GM19455 (cell line): ENCODE results near the gene POLA2.
"Not testable (repeated sequence)": the region's sequence is repeated elsewhere in the genome, so short reads cannot be mapped to it uniquely, and the experiment has no call there.

ENCODE experiments used
- ATAC-seq: cut with Tn5 transposase; IDR thresholded peaks from one replicate; pipeline ENCODE4 v1.9.1; 2021; ENCODE audit not compliant: unreplicated experiment

The POLA2 gene

DNA sequence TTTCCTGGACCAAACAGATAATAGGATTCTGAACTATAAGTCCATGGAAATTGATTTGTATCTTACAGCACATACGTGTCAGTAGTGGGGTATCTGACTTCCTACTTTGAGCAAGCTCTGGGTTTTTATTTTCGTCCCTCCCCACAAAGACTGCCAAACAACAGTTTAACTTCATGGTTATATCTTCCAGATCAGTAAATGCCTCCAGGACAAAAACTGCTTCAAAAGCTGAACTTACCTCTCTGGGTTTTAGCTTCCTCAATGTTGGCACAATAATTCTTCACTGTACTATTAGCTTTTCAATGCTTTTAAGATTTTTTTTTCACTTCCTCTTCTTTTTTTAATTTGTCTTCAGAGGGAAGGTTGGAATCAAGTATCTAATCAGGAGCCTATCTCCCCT is 67.7 kb downstream of the POLA2 start:
- no peak for ATAC-seq

DNA sequence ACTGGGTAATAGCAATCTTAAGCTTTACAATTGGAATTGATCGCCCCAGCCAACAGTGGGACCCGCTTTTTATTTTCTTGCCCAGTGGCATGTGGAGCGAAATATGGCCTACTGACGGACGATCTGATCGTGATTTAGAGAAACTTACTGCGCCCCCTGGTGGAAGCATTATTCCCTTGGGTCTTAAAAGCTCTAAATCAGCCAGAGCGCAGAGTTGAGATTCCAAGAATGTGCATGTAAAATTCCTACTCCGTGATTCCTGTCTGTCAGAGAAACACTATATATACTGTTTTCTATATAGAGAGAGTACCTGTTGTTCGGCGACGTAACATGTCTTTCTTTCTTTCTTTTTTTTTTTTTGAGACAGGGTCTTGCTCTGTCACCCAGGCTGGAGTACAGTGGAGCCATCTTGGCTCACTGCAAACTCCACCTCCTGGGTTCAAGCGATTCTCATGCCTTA is 68.2 kb downstream of the POLA2 start:
- ATAC-seq = no peak

DNA sequence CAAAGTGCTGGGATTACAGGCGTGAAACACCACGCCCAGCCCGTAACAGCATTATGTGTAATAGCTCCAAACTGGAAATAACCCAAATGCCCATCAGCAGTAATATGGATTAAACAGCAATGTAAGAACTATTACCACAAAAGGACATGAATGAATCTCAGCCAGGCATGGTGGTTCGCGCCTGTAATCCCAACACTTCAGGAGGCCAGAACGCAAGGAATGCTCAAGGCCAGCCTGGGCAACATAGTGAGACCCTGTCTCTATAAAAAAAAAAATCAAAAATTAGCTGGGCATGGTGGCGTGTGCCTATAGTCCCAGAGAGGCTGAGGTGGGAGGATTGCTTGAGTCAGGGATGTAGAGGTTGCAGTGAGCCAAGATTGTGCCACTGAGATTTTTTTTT is 68.8 kb downstream of the POLA2 start:
- no peak for ATAC-seq

DNA sequence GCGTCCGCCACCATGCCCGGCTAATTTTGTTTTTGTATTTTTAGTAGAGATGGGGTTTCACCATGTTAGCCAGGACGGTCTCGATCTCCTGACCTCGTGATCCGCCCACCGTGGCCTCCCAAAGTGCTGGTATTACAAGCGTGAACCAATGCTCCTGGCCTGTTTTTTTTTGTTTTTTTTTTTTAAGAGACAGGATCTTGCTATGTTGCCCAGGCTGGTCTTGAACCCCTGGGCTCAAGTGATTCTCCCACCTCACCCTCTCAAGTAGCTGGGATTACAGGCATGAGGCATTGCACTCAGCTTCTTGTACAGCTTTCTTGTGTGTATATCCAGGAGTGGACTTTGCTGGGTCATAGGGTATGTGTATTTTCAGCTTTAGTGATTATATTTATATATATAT is 70.8 kb downstream of the POLA2 start:
- not testable (repeated sequence) for ATAC-seq

DNA sequence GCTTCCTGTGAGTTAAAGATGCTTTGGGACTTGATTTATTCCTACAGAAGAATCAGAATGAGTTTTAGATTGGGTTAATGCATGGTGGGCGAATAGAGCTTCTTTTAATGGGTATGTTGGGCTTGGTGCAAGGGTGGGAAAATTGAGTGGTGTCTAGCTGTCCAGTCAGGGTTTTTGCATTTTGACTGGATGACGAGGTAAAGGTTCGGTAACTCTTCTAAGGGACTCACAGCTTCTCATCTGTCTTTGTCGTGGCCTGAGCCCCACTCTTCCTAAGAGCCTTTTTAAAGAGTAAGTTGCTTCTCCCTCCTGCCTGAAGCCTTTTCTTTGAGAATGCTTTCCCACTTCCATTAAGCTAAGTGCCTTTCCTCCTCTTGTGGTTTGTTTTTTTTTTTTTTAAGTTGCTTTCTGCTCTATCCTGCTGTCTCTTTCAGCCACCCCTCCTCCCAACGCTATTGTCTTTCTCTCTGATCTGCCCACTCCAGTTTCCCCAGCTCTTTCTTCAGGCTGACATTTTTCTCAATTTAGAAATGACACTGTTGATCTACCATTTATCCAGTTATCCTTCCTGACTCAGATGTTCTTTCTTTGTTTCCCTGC is 73.0 kb downstream of the POLA2 start:
- no peak for ATAC-seq

DNA sequence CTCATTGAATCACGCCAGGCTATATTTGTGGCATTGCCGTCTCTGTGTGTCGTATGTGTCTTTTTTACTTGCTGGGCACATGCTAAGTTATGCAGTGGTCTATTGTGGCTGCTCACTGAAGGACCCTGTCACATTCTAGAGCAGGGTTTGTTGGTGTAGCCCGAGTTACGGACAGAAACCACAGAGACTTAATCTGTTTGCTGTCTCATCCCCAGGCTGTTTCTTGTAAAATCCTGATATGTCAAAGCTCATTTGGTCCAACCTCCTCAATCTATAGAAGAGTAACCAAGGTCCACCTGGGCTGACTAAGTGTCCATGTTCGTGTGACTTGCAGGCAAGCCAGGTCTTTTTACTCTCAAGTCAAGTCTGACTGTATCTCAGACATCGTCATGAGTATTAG is 76.9 kb downstream of the POLA2 start:
- no peak for ATAC-seq

DNA sequence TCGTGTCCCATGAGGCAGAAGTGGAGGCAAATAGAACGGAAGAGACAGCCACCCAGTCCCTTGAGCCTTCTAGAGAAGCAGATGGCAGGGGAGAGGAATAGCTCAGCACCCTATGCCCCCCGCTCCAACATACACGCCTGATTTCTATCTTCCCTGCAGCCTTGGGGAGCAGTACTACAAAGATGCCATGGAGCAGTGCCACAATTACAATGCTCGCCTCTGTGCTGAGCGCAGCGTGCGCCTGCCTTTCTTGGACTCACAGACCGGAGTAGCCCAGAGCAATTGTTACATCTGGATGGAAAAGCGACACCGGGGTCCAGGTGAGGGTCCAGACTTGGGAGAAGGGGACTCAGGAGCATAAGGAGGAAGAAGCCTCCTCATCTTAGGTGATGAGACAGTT is 78.5 kb downstream of the POLA2 start:
- no peak for ATAC-seq

DNA sequence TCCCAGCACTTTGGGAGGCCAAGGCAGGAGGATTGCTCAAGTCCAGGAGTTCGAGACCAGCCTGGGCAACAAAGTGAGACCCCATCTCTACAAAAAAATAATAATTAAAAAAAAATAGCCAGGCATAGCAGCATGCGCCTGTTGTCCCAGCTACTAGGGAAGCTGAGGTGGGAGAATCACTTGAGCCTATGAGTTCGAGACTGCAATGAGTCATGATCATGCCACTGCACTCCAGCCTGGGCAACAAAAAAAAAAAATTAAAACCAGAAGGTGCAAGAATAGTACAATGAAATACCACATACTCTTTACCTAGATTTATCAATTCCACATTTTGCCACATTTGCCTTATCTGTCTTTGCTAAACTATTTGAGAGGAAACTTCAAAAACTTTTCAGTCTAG is 80.1 kb downstream of the POLA2 start:
- no peak for ATAC-seq
